ENCODE data around the gene WFIKKN1. TPM values are rescaled to one million over a fixed set of nuclear protein-coding genes. Genes with fewer than 3 reads are reported as not detected.

WFIKKN1 gene
- total and polyA plus RNA-seq, 2 donors (not counting 1 experiment from before 2014, with no cell fraction given): 0.64 to 0.84 TPM

- intact Hi-C loops (cut with micrococcal nuclease): loop anchor here (1.0 to 2.0 kb wide), 4 partner anchors 11 to 81 kb away; partner anchors contain the start of genes JMJD8 and WDR90
- Histone ChIP-seq H3K4me1 (ENCODE audit: control insufficient read depth in 2 of 2, insufficient read depth in 2 of 2, low read length in 2 of 2) (peaks cover 10 to 17% of the 10 kb centered on the region in 2 donors), H4K20me1 (ENCODE audit: control insufficient read depth, insufficient read depth, low read length, poor library complexity, severe bottlenecking) (no peaks in the 10 kb centered on the region), H3K4me2 (replicated peaks; ENCODE audit: low read depth, low read length, poor library complexity, severe bottlenecking) (peak overlapping the region; percentile 78), H3K27me3 (replicated peaks in 1 of 4; ENCODE audit: control extremely low read depth in 1 of 4, control insufficient read depth in 3 of 4, insufficient read depth in 4 of 4, low read length in 3 of 4) (no peaks in the 10 kb centered on the region), H3K9ac (ENCODE audit: low read length) (peak overlapping the region; percentile 32), H3K27ac (ENCODE audit: low read length in 2 of 2) (peak overlapping the region in 1 of 2 donors; percentile 43), H3K4me3 (ENCODE audit: control extremely low read depth in 1 of 5, extremely low read depth in 1 of 5, insufficient read depth in 1 of 5, low read depth in 2 of 5, low read length in 4 of 5) (peak overlapping the region in 4 of 5 experiments; percentile 9 to 35 (median 24)), H3K9me3 (ENCODE audit: control extremely low read depth in 1 of 3, control insufficient read depth in 2 of 3, insufficient read depth in 1 of 3, low read length in 2 of 3) (no peaks in the 10 kb centered on the region), H2AFZ (ENCODE audit: insufficient read depth, low read depth, low read length, poor library complexity, severe bottlenecking) (peak overlapping the region; percentile 78), H3K36me3 (replicated peaks in 1 of 2; ENCODE audit: control extremely low read depth in 1 of 2, control insufficient read depth in 1 of 2, extremely low read depth in 1 of 2, insufficient read depth in 2 of 2, low read length in 1 of 2) (no peaks in the 10 kb centered on the region), H3K79me2 (ENCODE audit: control insufficient read depth, insufficient read depth, low read length) (no peaks in the 10 kb centered on the region)
- H3K27me3 Mint-ChIP-seq: no peaks in the 10 kb centered on the region
- CTCF ChIA-PET: interaction anchor here (0.7 to 1.4 kb wide), 2 partner anchors 24 to 81 kb away, joined by 4 to 6 read pairs (median 5); partner anchors contain the start of gene METTL26
- no peaks in the 10 kb centered on the region for H3K9me3 Mint-ChIP-seq (ENCODE audit: insufficient read depth)
- H3K4me3 Mint-ChIP-seq: peak overlapping the region; percentile 52
- peaks cover 10% of the 10 kb centered on the region for H3K4me1 Mint-ChIP-seq
- 27% methylated on average over 29 of the region's 43 CpGs for WGBS (ENCODE audit: insufficient coverage)
- TF ChIP-seq EZH2 (IDR thresholded peaks at IDR 0.05; ENCODE audit: borderline replicate concordance, insufficient read depth, low read depth, low read length, poor library complexity, severe bottlenecking): no peak
- TF ChIP-seq, protein P1, sequence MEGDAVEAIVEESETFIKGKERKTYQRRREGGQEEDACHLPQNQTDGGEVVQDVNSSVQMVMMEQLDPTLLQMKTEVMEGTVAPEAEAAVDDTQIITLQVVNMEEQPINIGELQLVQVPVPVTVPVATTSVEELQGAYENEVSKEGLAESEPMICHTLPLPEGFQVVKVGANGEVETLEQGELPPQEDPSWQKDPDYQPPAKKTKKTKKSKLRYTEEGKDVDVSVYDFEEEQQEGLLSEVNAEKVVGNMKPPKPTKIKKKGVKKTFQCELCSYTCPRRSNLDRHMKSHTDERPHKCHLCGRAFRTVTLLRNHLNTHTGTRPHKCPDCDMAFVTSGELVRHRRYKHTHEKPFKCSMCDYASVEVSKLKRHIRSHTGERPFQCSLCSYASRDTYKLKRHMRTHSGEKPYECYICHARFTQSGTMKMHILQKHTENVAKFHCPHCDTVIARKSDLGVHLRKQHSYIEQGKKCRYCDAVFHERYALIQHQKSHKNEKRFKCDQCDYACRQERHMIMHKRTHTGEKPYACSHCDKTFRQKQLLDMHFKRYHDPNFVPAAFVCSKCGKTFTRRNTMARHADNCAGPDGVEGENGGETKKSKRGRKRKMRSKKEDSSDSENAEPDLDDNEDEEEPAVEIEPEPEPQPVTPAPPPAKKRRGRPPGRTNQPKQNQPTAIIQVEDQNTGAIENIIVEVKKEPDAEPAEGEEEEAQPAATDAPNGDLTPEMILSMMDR (IDR thresholded peaks at IDR 0.05): peak; percentile 57
- POLR2A ChIA-PET: interaction anchor here (1.0 to 1.7 kb wide), 2 partner anchors 11 to 276 kb away, joined by 5 to 6 read pairs; partner anchors contain the start of gene WDR90
- peak; percentile 90 for ATAC-seq (ENCODE audit: low read depth)
- peak; percentile 81 for DNase-seq
- H3K27ac Mint-ChIP-seq: peak overlapping the region; percentile 56
Measured at GRCh38 chr16:660459-661183, 29.8 kb downstream of the WFIKKN1 start.

Data from B cell (primary cell).